Mesodermal cell (in vitro differentiated cells): ENCODE results near the gene ADIPOR1. TPM values are rescaled to one million over a fixed set of nuclear protein-coding genes. Genes with fewer than 3 reads are reported as not detected.
"Not testable (repeated sequence)": the region's sequence is repeated elsewhere in the genome, so short reads cannot be mapped to it uniquely, and the experiment has no call there.

ENCODE experiments used
- H3K27ac ChIP-seq: 2 replicates; pipeline ENCODE4 v1.7.0; 2013; ENCODE audit warnings: mild to moderate bottlenecking, low read depth, low read length, moderate library complexity; ENCODE audit not compliant: severe bottlenecking
- H3K36me3 ChIP-seq: 2 replicates; pipeline ENCODE4 v1.7.1; 2013; ENCODE audit warnings: mild to moderate bottlenecking, low read length, moderate library complexity; ENCODE audit not compliant: control insufficient read depth, insufficient read depth
- H3K4me1 ChIP-seq: one replicate; pipeline ENCODE4 v1.7.1; 2013; ENCODE audit warnings: mild to moderate bottlenecking, low read length; ENCODE audit not compliant: insufficient read depth, control insufficient read depth, poor library complexity, severe bottlenecking
- H3K4me3 ChIP-seq: 2 replicates; pipeline ENCODE4 v1.7.0; 2013; ENCODE audit warnings: low read length, control low read depth, mild to moderate bottlenecking; ENCODE audit not compliant: insufficient read depth, poor library complexity, severe bottlenecking; ENCODE audit errors: extremely low read depth
- H3K9me3 ChIP-seq: 2 replicates; pipeline ENCODE4 v1.7.1; 2013; ENCODE audit warnings: mild to moderate bottlenecking, low read length, moderate library complexity; ENCODE audit not compliant: control insufficient read depth
- WGBS, 2 experiments: methylation state at CpG; one replicate each; pipeline ENCODE4 v1.1.5; 2013; ENCODE audit warnings: missing lambda C conversion rate in 2 of 2; ENCODE audit not compliant: insufficient coverage in 2 of 2; 5-methylcytosine and 5-hydroxymethylcytosine counted together
- polyA plus RNA-seq, 2 experiments: library from polyadenylated mRNA; stranded (reverse); fragments of 50-300 nt; gene quantifications; one replicate each; pipeline ENCODE4 v1.2.3, GENCODE V29; 2013

ADIPOR1 gene
- polyA plus RNA-seq (2013, experiment 1 of 2), result 92.6 TPM
- polyA plus RNA-seq (2013, experiment 2 of 2), result 82.7 TPM

GRCh38 chr1:202957733-202958543 is at the start of gene ADIPOR1:
ADIPOR1 (minus strand) TSS chr1:202958312; CDS start chr1:202951070, 7,242 bp downstream.
- Histone ChIP-seq H3K27ac (peak within 1 kb of the TSS; percentile 77), H3K9me3 (no peaks in the 10 kb centered on the region), H3K4me1 (peaks cover 14% of the 10 kb centered on the region), H3K36me3 (peaks cover 26% of the 10 kb centered on the region), H3K4me3 (peak within 1 kb of the TSS; percentile 98)
- WGBS, 2 experiments, result 0 to 1% methylated on average over 46 to 65 of the region's 86 CpGs

DNA sequence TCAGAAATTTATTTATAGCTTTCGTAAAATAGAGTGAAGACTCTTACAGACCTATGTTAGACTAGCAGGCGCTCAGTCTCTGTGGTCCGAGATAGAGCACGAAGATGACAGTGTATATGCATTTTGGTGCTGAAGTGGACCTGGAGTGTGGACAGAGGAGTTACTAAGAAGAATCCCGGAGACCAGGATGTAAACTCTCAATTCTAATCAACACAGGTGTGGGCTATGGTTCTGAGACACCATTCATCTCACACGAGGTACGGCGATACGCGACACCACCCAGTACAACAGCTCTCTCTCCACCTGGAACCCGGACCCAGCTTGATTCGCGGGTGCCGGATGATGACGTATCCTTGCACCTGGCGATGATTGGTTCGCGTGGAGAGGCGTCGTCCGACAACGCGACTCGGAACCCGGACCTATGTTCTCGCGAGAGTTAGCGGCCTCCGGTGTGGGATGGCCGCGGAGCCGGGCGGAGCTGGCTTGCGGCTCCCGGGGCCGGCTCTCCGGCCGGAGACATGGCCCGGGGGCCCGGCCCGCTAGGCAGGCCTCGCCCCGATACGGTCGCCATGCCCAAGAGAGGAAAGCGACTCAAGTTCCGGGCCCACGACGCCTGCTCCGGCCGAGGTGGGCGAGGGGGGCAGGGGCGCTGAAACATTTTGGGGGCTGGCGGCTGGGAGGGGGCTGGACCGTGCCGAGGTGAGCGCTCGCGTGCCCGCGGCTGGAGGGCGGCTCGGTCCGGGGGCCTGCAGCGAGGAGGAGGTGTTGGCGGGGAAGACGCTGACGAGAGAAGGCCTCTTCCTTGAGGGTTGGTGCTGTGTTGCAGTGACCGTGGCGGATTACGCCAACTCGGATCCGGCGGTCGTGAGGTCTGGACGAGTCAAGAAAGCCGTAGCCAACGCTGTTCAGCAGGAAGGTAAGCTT is 49.1 kb upstream of the ADIPOR1 start, which contains the start of gene TMEM183A:
TMEM183A (plus strand) TSS at position 427 of the 924 bp plus-strand sequence; CDS start at position 519, 92 bp downstream.
- 0% methylated on average over 51 to 52 of the region's 78 CpGs for WGBS, 2 experiments
- peaks cover 37% of the 10 kb centered on the region for H3K36me3 ChIP-seq
- H3K4me1 ChIP-seq, result peaks cover 15% of the 10 kb centered on the region
- peak within 1 kb of the TSS; percentile 92 for H3K27ac ChIP-seq
- no peaks in the 10 kb centered on the region for H3K9me3 ChIP-seq
- peak within 1 kb of the TSS; percentile 74 for H3K4me3 ChIP-seq

DNA sequence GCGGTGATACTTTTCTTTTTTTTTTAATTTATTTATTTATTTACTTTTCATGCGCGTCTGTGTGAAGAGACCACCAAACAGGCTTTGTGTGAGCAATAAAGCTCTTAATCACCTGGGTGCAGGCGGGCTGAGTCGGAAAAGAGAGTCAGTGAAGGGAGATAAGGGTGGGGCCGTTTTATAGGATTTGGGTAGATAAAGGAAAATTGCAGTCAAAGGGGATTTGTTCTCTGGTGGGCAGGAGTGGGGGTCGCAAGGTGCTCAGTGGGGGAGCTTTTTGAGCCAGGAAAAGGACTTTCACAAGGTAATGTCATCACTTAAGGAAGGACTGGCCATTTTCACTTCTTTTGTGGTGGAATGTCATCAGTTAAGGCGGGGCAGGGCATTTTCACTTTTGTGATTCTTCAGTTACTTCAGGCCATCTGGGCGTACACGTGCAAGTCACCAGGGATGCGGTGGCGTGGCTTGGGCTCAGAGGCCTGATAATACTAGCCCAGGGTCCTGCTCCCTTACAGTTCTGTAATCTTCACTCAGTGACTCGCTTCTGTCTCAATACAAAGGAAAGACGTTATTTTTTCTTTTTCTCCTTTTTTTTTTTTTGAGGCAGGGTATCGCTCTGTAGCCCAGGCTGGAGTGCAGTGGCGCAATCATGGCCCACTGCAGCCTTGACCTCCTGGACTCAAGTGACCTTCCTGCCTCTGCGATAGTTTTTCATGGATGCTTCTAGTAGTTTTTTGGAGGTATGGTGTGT is 47.5 kb upstream of the ADIPOR1 start:
- 82 to 87% methylated on average over 11 to 13 of the region's 17 CpGs for WGBS, 2 experiments
- H3K4me3 ChIP-seq, H3K9me3 ChIP-seq: not testable (repeated sequence)

DNA sequence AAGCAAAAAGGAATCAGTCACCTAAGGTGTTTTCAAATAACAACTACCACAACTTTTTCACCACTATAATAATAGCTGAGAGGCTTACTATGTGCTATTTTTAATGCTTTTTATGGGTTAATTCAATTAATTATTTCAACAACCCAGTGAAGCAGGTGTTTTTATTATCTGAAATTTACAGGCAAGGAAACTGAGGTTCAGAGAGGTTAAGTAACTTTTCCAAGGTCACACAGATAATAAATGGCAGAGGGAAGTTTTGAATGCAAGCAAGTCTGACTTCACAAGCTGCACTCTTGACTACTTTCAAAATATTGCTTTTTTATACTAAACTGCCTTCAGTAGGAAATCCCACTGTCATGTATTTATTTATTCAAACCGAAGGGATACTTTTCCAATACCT is 44.8 kb upstream of the ADIPOR1 start:
- Histone ChIP-seq H3K27ac (no peak overlapping the region), H3K9me3 (no peaks in the 10 kb centered on the region), H3K4me3 (no peak overlapping the region), H3K36me3 (no peaks in the 10 kb centered on the region), H3K4me1 (peaks cover 4% of the 10 kb centered on the region)
- no CpG with 5 or more reads among the region's 1 CpG for WGBS, 2 experiments

More for the DNA sequence above, 47.5 kb upstream of the ADIPOR1 start:
- not testable (repeated sequence) for H3K27ac ChIP-seq
- peaks cover 15% of the 10 kb centered on the region for H3K4me1 ChIP-seq
- peaks cover 23% of the 10 kb centered on the region for H3K36me3 ChIP-seq

DNA sequence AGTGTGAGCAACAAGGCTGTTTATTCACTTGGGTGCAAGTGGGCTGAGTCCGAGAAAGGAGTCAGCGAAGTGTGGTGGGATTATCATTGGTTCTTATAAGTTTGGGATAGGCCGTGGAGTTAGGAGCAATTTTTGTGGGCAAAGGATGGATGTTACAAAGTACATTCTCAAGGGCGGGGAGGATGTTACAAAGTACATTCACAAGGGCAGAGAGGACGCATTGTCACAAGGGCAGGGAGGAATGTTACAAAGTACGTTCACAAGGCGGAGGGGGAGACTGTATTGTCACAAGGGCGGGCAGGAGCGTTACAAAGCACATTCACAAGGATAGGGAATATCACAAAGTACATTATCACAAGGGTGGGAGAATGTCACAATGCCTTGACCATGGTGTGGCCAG is 43.9 kb upstream of the ADIPOR1 start:
- H3K27ac ChIP-seq, result no peak overlapping the region
- no peaks in the 10 kb centered on the region for H3K36me3 ChIP-seq
- H3K4me1 ChIP-seq, result peaks cover 4% of the 10 kb centered on the region
- H3K9me3 ChIP-seq, result no peaks in the 10 kb centered on the region
- 89 to 93% methylated on average over 7 to 8 of the region's 9 CpGs for WGBS, 2 experiments
- H3K4me3 ChIP-seq, result no peak overlapping the region

- Histone ChIP-seq H3K27ac (no peak overlapping the region), H3K36me3 (no peaks in the 10 kb centered on the region), H3K4me3 (no peak overlapping the region), H3K4me1 (no peaks in the 10 kb centered on the region), H3K9me3 (no peaks in the 10 kb centered on the region)
- WGBS, 2 experiments, result 70 to 73% methylated on average over 1 to 2 of the region's 3 CpGs
These were observed 42.3 kb upstream of the ADIPOR1 start for GRCh38 chr1:203000217-203000944.

DNA sequence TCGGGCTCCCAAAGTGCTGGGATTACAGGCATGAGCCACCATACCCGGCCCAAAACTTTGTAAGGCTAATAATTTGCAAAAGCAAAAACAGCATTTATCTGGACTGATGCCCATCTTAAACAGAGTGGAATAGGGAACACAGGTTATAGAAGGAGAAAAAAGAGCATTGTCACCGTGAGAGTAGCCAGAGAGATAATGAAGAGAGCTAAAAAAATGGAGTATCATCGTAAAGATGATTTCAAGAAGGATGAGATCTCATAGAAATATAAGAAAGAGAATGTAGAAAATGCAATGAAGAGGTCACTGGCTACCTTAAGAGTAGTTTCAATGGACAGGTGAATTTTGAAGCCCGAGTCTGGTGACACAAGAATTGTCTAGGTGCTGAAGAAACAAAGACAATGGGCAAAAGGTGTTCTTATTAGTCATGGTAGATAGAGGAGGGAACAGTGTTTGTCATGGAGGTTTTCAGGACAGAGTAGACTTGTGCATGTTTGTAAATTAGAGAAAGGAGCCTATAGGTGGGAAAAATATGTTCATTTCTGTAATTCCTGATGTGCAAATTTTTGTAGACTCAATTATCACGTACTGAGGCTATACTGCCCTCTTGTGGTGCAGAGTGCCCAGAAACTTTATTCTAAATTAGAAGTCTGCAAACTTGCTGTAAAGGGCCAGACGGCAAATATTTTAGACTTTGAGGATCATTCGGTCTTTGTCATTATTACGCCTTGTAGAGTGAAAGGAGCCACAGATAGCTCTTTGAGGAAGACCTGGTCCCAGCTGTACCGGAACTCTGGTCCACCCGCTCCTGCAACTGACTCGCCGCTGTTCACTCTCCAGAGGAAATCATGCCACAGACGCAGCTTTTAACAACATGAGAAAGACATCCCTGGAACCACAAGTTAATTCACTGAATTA is 41.0 kb upstream of the ADIPOR1 start:
- H3K36me3 ChIP-seq, result no peaks in the 10 kb centered on the region
- 72 to 81% methylated on average over 13 of the region's 14 CpGs for WGBS, 2 experiments
- no peak overlapping the region for H3K4me3 ChIP-seq
- no peaks in the 10 kb centered on the region for H3K4me1 ChIP-seq
- no peak overlapping the region for H3K27ac ChIP-seq
- H3K9me3 ChIP-seq, result no peaks in the 10 kb centered on the region

GRCh38 chr1:202994756-202995155 is 36.6 kb upstream of the ADIPOR1 start:
- no peak overlapping the region for H3K4me3 ChIP-seq
- 86 to 94% methylated on average over 3 of the region's 3 CpGs for WGBS, 2 experiments
- H3K36me3 ChIP-seq, result no peaks in the 10 kb centered on the region

GRCh38 chr1:202991112-202991511 is 33.0 kb upstream of the ADIPOR1 start:
- H3K27ac ChIP-seq, result no peak overlapping the region
- H3K4me1 ChIP-seq, result no peaks in the 10 kb centered on the region
- H3K36me3 ChIP-seq, result no peaks in the 10 kb centered on the region
- no peak overlapping the region for H3K4me3 ChIP-seq
- no peaks in the 10 kb centered on the region for H3K9me3 ChIP-seq

More at GRCh38 chr1:202994756-202995155, 36.6 kb upstream of the ADIPOR1 start:
- Histone ChIP-seq H3K4me1 (no peaks in the 10 kb centered on the region), H3K9me3 (no peaks in the 10 kb centered on the region), H3K27ac (no peak overlapping the region)
